ENCODE measurements around the gene SAMD4A.
A peak's percentile ranks its signal among the peaks of the same experiment; 100 is the strongest.

SAMD4A gene

DNA sequence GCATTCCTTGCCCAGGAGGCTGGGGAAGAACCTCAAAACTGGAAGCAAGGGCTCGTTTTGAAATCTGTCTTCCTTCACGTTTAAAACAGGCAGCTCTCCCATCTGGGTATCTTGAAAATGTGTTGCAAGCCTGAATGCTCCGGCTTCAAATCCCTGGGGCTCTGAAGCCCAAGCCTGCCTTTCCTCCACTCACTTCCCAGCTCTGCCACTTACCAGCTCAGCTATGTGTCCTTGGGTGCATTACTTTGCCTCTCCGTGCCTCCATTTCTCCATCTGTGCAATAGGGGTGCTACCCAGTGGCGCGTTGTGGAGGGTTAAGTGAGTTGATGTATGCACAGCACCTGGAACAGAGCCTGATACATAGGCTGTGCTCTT, 238.1 kb downstream of the SAMD4A start:
- no peak for DNase-seq (ENCODE audit: low spot score)

DNA sequence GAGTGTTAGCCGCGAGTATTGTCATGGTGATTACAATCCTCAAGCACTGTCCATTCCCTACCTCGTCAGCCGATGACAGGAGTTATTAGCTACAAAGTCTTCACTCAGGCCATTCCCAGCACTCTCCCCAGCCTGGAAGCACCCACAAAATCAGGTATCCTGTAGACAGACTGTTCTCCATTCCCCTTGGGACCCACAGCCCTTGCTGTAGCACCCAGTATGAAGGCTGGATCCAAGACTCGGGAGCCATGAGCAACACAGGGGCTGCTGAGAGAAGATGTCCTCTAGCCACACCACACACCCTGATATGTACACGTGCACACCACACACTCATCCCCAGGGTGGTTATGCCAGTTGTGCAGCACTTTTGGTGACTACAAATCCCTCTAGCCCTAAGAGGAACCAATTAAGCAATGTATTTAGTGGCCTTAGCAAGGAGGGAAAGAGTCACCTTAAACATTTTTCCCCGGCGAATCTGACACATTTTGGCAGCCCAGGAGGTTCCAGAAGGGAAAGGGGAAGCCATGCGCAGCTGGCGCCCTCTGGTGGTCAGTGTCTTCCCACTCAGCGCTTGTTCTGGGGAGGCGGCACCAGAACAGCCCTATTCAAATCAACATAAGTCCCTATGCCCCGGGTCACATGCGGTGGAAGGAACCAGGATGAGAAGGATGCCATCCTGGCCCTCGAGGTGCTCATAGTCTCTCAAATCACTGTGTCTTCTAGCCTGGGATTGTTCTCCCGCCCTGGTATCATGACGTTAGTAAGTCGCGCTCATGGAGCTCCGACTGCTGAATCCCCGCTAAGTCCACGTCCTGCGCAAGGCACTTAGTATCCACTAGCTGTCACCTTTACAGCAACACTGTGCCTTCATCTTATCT, 238.8 kb downstream of the SAMD4A start:
- DNase-seq (ENCODE audit: low spot score) = peak; percentile 82

DNA sequence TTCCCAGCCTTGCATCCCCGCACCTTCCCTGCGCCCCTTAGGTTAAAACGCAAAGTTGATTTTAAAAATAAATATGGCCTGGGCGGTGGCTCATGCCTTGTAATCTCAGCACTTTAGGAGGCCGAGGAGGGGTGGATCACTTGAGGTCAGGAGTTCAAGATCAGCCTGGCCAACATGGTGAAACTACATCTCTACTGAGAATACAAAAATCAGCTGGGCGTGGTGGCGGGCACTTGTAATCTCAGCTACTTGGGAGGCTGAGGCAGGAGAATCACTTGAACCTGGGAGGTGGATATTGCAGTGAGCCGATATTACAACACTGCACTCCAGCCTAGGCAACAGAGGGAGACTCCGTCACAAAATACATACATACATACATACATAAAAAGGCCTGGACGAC, 239.7 kb downstream of the SAMD4A start:
- DNase-seq (ENCODE audit: low spot score) = no peak

DNA sequence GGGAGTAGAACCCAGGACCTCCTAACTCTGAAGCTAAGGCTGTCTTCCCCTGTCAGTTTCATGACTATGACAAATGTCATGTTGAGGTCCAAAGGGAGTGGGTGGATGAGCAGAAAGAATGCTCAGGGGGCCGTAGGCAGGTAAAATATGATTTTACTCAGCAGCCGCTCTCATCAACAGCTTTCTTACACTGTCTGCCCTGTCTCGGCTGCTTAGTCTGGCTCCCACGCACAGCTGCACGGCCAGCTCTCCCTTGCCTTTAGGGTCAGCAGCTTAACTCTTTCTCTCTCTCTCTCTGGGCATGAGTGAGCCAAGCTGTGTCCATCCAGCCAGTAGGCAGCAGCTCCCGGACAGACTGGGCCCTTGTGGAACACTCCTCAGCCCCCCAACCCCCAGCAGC, 240.5 kb downstream of the SAMD4A start:
- no peak for DNase-seq (ENCODE audit: low spot score)

DNA sequence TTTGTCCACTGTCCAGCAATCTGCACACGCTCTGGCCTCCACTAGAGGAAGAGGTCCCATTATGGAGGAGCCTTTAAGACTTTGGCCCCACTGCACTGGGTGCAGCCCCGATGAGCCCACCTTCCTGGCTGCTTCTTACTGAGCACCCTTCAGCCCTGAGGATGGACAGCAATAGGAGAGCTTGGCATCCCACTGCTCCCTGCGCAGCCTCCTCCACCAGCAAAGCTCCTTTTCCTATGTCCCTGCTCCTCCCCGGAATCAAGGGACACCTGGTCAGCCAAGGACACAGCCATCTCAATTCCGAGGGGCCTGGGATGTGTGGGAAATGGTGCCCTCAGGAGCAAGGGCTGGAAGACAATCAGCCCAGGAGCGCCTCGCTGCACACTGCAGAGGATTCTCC, 241.0 kb downstream of the SAMD4A start:
- DNase-seq (ENCODE audit: low spot score) = no peak

DNA sequence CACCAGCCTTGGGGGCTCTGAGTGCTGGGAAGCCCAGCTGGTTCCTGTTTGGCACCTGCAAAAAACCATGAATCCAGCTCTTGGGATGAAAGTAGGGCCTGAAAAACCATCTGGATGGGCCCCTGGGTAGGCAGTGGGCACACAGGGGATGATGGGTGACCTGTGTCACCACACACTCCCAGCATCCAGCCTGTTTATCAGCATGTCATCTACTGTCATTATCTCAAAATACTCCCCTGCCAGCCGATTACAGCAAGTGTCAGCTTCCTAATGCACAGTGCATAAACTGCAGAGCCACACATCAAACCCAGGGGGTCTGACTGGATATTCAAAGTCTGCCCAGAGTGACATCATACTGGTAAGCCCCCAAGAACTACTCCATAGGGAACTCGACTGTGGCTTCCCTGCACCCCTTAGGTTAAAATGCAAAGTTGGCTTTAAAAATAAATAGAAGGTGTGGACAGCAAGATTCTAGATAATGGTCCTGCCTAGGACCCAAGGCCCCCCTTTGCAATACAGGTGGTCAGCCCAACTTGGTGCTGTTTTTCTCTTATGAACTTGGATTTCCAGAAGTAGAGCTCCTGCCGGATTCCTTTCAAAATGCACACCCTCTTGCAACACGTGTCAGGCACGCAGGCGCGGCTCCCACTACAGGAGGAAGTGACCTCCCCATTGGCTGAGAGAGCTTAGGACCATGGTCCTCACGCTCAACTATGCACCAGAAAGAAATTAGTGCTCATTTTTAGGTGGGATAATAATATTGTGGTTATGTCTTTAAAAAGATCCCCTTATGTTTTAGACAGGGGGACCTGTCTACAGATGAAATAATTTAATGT, 241.6 kb downstream of the SAMD4A start:
- DNase-seq (ENCODE audit: low spot score) = no peak

DNA sequence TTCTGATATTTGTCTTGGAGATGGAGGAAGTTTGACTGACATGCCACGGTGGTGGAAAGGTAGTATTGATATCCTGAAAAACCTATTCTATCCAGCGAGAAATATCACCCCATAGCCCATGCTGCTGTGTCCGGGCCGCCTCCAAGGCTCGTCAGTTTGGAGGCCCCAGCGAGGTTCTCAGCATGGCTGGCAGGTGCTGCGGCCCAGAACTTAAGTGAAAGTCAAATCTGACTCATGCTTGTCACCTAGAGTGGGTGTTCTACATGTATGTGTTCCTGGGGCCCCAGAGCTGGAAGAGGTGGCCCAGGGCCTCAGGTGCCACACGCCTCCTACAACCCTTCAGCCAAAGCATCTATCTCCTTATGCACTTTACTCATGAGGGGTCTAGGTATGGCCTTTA, 242.8 kb downstream of the SAMD4A start:
- no peak for DNase-seq (ENCODE audit: low spot score)

DNA sequence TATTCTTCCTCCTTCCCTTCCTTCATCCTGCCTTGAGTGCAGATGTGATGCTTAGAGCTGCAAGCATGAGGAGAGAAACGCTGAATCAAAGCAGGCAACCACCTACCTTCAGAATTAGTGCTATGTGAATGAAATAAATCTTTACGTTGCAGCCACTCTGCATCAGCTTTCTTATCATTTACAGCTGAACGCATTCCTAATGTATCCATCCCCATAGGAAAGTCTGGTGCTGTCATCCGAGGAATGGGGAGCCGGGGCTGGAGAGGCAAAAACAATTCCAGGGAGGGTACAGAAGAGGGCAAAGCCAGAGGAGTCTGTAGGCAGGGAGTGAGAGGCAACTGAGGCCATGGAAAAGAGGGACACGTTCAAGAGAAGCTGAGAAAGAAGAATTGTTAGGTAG, 245.7 kb downstream of the SAMD4A start:
- DNase-seq (ENCODE audit: low spot score) = no peak

DNA sequence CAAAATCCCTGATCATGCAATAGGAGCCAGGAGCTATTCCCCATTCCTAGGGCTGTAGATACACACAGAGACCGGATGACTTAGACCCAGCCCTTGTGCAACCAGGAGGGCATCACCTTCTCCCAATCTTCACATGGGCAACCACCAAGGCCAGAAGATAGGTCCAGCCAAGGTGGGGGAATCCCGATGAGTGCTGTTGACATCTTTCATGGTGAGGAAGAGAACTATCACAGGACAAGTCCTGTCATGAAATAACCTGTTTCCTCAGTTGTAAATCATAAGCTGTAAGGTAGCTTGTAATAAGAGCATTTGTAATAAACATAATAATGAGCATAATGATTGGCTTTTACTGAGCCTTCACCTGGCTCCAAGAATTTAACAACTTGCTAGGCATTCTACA, 246.2 kb downstream of the SAMD4A start:
- no peak for DNase-seq (ENCODE audit: low spot score)

DNA sequence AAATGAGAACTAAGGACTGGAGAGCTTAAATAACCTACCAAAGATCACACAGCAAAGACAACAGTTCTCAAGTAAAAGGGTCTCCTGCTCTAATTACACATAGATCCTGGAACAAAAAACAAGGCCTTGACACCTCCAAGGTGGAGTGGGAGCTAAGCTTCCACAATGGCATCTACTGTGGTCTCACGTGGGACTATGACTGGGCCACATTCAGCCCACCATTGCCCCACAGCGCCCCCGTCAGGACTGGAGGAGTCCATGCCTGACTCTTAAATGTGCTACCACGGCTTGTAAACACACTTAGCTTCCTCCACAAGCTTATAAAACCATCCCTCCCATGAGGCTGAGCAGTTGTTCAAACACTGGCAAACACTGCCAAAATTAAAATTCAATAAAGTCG, 247.1 kb downstream of the SAMD4A start:
- no peak for DNase-seq (ENCODE audit: low spot score)

DNA sequence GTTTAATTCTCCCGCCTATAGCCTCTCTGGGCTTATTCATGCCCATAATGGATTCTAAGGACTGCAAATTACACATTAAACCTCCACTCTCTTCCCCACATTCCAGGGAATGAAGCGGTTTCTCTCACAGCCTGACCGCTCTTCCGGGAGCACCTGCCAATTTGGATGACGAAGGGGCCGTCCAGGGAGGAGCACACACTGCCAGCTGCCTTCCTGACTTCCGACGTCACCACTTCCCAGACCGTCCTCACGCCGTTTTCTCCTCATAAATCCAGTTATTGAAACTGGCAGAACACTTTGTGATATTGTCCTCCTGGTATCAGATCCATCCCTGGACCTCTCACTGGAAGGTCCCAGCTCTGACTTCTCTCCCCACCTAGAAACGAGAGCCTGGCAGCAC, 248.1 kb downstream of the SAMD4A start:
- peak; percentile 93 for DNase-seq (ENCODE audit: low spot score)

DNA sequence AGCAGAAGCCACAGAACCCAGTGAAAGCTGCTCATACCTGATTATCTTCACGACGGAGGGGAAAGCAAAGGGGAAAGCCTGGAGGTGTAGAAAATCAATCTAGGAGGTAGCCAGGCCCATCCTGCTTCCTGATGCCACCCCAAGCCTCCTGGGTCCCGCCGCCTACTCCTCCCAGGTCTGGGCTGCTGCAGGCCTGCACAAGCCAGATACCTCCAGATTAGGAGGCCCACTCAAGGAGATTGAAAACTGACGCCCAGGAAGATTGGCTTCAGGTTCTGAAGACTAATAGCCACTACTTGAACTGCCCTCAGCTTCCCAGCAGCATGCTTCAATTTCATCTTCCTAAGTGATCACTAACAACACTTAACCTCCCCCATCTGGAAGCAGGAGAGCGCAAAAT, 248.6 kb downstream of the SAMD4A start:
- DNase-seq (ENCODE audit: low spot score) = no peak

DNA sequence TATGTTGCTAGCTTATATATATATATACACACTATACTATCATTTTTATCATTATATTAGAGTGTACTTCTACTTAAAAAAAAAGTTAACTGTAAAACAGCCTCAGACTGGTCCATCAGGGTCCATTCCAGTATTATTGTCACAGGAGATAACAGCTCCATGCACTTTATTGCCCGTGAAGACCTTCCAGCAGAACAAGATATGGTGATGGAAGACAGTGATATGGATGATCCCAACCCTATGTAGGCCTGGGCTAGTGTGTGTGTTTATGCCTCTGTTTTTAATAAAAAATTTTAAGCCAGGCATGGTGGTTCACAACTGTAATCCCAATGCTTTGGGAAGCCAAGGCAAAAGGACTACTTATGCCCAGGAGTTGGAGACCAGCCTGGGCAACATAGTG, 249.5 kb downstream of the SAMD4A start:
- no peak for DNase-seq (ENCODE audit: low spot score)

DNA sequence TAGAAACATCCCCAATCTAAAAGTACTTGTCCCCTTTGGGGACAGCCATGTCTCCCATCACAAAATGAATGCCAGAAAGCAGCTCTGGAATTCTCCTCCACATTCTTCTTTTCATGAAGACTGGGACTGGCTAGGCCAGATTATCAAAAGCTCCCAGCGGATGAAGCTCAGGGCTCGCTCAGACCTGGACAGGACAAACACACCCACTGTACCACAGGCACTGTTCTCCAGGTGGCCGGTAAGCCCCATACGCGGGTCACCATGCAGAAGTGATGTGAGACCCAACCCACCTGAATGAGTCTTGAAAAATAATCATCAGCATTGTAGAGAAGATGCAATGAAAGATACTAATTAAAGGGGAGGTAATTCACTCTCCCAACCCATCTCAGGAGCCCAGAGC, 250.6 kb downstream of the SAMD4A start:
- DNase-seq (ENCODE audit: low spot score) = no peak

DNA sequence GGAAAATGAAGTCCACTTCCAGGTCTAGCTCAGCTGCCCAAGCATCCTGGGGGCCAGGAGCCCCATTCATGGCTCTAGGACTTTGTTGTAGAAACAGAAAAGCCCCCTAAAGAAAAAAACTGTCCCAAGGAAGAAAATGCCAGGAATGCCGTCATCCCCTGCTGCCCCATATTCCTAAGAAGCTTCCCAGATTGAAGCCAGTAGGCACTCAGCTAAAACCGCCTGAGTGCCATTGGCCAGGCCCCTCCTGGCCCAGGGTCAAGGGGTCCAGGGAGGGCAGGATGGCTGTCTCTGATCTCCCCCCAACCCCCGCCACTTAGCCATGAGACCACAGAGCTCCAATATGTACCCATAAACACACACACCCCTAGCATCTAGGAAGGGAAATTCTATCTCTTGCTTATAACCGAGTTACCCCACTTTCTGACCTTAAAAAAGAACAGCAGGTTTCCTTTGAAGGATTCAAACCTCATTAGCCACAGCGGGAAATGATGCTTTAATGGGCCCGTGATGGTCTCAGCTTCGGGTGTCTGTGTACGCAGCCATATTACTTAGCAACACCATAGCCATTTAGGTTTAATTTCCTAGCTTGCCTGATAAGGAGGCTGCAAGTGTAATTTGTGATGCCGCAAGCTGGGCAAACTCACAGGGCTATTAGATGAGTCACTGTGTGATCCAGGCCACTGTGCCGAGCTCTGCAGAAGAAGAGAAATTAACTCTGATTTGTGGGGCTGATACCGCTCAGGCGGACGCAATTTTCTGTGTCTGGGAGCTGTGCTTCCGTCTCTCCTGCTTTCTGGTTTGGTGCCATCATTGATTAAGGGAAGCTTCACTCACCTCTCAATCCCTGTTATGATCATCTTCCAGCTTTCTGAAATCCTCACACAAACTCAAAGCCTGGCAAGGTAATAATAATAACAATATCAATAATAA, 251.5 kb downstream of the SAMD4A start:
- DNase-seq (ENCODE audit: low spot score) = peak; percentile 60

DNA sequence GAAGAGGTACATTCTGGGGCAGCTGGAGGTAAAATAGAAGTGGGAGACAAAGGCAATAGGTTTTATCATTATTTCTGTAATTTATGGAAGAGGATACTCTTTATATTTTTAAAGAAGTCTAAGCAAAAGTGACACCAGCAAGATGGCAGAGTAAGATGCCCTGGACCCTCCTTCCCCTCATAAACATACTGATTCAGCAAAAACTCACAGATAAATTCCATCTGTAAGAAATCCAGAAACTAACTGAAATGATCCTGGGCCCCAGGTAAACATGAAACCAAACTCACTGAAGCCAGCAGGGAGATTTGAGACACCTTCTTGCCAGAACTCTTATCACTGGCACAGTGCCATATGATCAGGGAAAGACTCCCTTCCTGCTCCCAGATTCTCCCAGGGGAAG, 255.8 kb downstream of the SAMD4A start:
- DNase-seq (ENCODE audit: low spot score) = no peak

DNA sequence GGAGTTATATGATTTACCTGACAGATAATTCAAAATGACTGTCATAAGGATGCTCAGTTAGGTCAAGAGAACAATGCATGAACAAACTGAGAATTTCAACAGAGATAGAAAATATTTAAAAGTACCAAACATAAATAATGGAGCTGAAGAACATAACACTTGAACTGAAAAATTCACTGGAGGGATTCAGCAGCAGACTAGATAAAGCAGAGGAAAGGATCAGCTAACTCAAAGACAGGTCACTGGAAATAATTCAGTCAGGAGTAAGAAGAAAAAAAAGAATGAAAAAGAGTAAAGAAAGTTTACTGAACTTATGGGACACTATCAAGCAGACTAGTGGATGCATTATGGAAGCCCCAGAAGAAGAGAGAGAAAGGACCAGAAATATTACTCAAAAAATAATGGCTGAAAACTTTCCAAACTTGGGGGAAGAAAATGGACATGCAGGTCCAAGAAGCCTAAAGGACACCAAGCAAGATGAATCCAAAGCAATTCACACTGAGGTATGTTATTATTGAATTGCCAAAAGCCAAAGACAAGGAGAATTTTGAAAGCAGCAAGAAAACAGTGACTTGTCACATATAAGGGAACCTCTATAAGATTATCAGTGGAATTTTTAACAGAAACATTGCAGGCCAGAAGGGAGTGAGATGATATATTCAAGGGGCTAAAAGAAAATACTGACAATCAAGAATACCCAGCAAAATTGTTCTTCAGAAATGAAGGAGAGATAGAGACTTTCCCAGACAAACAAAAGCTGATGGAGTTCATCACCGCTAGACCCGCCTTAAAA, 257.0 kb downstream of the SAMD4A start:
- DNase-seq (ENCODE audit: low spot score) = no peak

DNA sequence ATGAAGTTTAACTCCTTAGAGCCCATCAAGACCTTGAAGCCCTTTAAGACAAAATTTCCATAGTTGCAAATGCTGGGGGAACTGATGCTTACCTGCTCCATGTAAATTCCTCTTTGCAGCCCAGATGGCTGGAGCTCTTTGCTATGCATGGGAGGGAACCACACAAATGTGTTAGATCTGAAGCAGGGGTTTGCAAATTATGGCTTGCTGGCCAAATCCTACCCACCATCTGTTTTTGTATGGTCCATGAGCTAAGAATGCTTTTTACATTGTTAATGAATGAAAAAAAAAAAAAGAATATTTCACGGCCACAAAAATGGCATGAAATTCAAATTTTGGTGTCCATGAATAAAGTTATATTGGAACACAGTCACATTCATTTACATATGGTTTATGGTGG, 261.1 kb downstream of the SAMD4A start:
- DNase-seq (ENCODE audit: low spot score) = no peak

DNA sequence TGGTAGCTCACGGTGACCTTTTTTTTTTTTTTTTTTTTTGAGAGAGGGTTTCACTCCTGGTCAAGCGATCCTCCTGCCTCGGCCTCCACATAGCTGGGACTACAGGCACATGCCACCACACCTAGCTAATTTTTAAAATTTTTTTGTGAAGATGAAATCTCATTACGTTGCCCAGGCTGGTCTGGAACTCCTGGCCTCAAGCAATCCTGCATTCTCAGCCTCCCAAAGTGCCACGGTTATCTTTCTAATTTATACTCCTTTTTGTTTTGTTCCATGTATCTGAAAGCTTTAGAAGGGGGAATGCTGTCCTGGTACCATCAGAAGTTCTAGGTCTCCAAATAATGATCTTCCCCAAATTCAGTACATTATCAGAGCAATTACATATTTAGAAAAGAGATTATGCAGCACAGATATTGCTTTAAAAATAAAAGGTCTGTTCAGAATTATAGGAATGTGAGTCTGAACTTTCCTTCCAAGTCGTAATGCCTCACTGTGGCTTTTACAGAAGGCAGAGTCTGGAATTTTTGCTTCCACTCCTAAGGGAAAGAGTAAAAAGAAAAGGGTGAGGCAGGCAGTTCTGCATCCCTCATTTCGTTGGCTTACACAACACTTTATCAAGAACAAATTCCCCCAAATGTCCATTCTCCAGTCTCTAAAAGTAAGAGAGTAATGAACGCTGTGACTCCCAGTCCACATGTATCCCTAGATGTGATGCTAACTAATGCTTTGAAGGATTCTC, 262.7 kb downstream of the SAMD4A start:
- DNase-seq (ENCODE audit: low spot score) = no peak

DNA sequence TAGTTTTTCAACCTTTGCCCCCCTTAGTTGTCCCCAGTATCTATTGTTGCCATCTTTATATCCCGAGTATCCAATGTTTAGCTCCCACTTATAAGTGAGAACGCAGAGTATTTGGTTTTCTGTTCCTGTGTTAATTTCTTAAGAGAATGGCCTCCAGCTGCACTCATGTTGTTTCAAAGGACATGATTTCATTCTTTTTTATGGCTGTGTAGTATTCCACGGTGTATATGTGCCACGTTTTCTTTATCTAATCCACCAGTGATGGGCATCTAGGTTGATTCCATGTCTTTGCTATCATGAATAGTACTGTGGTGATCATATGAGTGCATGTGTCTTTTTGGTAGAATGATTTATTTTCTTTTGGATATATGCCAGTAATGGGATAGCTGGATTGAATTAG, 263.7 kb downstream of the SAMD4A start:
- no peak for DNase-seq (ENCODE audit: low spot score)

DNA sequence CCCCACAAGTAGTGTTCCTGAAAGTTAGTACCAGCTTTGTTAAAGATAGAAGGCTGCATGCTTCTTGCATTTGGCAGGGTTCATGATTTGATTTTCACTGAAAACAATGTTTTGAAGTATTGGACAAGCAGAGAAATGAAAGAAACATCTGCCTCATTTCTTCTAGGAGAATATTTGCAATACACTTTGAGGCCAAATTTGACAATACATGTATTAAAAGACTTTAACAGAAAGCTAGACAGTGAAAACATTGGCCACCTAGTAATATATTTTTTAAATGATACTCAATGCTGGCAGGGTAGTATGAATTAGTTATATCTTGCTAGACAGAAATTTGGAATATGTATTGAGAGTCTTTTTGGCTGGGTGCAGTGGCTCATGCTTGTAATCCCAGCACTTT, 267.2 kb downstream of the SAMD4A start:
- DNase-seq (ENCODE audit: low spot score) = no peak
